Astrocyte of the cerebellum (primary cell): ENCODE measurements around the gene CCDC172.

Experiments
- DNase-seq: peaks from one replicate; pipeline ENCODE4 v3.0.0-alpha.2; 2011; ENCODE audit warnings: low read depth
- H3K4me3 ChIP-seq: 2 replicates; pipeline ENCODE4 v1.5.1; 2011; ENCODE audit warnings: mild to moderate bottlenecking, low read depth, low read length, moderate library complexity
- CTCF ChIP-seq: IDR thresholded peaks from 2 replicates; pipeline ENCODE4 v1.5.1; 2012; ENCODE audit warnings: low read length, low read depth, moderate library complexity, mild to moderate bottlenecking; ENCODE audit errors: missing control alignments
- in situ Hi-C: cut with HindIII; loops from 2 replicates; pipeline ENCODE4 v1.10.0; 2017; ENCODE audit warnings: low sequenced_read_pairs

The CCDC172 gene

GRCh38 chr10:116289652-116290051 is 34.6 kb upstream of the CCDC172 start:
- in situ Hi-C loops, result no loop called here
- TF ChIP-seq CTCF, result no peak
- no peak for DNase-seq
- H3K4me3 ChIP-seq, result no peak overlapping the region

GRCh38 chr10:116292493-116292892 is 31.8 kb upstream of the CCDC172 start:
- in situ Hi-C loops, result no loop called here
- H3K4me3 ChIP-seq, result no peak overlapping the region
- TF ChIP-seq CTCF, result no peak
- no peak for DNase-seq

- in situ Hi-C loops, result no loop called here
- TF ChIP-seq CTCF, result no peak
- H3K4me3 ChIP-seq, result no peak overlapping the region
- DNase-seq, result no peak
Measured at GRCh38 chr10:116296291-116296721, 27.9 kb upstream of the CCDC172 start.

GRCh38 chr10:116298586-116298985 is 25.7 kb upstream of the CCDC172 start:
- in situ Hi-C loops, result no loop called here
- DNase-seq, result no peak
- no peak overlapping the region for H3K4me3 ChIP-seq
- no peak for TF ChIP-seq CTCF

GRCh38 chr10:116300542-116300941 is 23.7 kb upstream of the CCDC172 start:
- no peak overlapping the region for H3K4me3 ChIP-seq
- in situ Hi-C loops, result no loop called here
- no peak for DNase-seq
- no peak for TF ChIP-seq CTCF

- H3K4me3 ChIP-seq, result no peak overlapping the region
- no peak for DNase-seq
- in situ Hi-C loops, result no loop called here
- TF ChIP-seq CTCF, result no peak
Measured at GRCh38 chr10:116304923-116305322, 19.3 kb upstream of the CCDC172 start.

- DNase-seq, result no peak
- in situ Hi-C loops, result no loop called here
- TF ChIP-seq CTCF, result no peak
- H3K4me3 ChIP-seq, result no peak overlapping the region
Measured at GRCh38 chr10:116306847-116307246, 17.4 kb upstream of the CCDC172 start.
